ENCODE results near the gene RAP1A.
A peak's percentile ranks its signal among the peaks of the same experiment; 100 is the strongest.

The RAP1A gene

DNA sequence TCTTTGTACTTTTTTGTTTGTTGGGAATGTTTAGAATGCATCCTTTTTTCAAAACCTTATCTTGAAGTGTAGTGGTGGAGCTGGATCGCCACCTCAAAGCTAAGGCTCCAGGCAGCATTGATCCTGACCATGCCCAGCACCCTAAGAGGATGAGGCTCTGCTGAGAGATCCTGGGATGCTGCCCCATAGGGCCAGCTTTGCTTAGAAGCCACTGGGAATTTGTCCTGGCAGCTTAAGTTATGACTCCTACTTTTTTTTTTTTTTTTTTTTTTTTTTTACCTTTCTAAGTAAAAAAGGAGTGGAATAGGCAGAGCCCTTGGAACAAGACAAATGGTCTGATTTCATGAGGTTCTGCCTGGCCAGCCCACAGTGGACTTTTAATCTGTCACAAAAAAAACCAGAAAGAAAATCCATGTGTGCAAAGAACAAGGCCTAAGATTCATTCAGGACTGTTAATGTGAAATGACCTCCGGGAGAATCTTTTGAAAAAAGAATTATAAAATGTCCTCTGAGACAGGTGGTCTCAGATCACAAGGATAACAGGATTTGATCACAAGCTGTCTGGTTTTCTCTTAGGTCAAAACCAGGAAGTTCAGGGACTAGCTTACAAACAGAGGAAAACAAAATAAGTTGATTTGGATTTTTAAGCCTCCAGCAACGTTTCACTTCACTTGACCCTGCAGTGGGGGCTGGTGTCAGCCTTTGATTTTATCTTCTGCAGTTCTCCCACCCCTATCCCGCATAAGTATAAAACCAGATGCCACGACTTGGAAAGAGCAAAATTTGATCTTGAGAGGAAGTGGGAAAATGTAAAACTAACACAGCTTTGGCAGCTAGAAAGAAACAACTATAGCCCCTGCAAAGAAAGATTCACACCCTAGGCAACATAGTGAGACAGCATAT is 25.9 kb upstream of the RAP1A start:
- Histone ChIP-seq H2AFZ (ENCODE audit: low read depth) (peak overlapping the region; percentile 64; the same call in 1 of the 2 replicates), H3K27me3 (ENCODE audit: insufficient read depth, low read depth) (no peaks in the 10 kb centered on the region), H4K20me1 (ENCODE audit: insufficient read depth) (no peaks in the 10 kb centered on the region), H3K27ac (peak overlapping the region; percentile 77), H3K9ac (peak overlapping the region; percentile 23; the same call in 1 of the 2 replicates), H3K79me2 (ENCODE audit: insufficient read depth, low read depth) (no peaks in the 10 kb centered on the region), H3K36me3 (ENCODE audit: insufficient read depth) (no peaks in the 10 kb centered on the region), H3K4me2 (peak overlapping the region; percentile 85), H3K4me1 (ENCODE audit: low read depth, poor library complexity, severe bottlenecking) (peaks cover 75% of the 10 kb centered on the region), H3K4me3 (IDR thresholded peaks at IDR 0.05; ENCODE audit: insufficient read depth, low read depth, low read length) (no peak overlapping the region)
- no peak for TF ChIP-seq CTCF (conservative IDR thresholded peaks at IDR 0.05; ENCODE audit: low read depth, low read length)

- Histone ChIP-seq H3K4me3 (IDR thresholded peaks at IDR 0.05; ENCODE audit: insufficient read depth, low read depth, low read length) (no peak overlapping the region), H3K4me1 (ENCODE audit: low read depth, poor library complexity, severe bottlenecking) (peaks cover 82% of the 10 kb centered on the region), H3K27me3 (ENCODE audit: insufficient read depth, low read depth) (no peaks in the 10 kb centered on the region), H2AFZ (ENCODE audit: low read depth) (peak overlapping the region; percentile 42; the same call in 1 of the 2 replicates), H3K27ac (peak overlapping the region; percentile 77; the same call in 1 of the 2 replicates), H4K20me1 (ENCODE audit: insufficient read depth) (no peaks in the 10 kb centered on the region), H3K36me3 (ENCODE audit: insufficient read depth) (no peaks in the 10 kb centered on the region), H3K4me2 (peak overlapping the region; percentile 85; the same call in 1 of the 2 replicates), H3K79me2 (ENCODE audit: insufficient read depth, low read depth) (no peaks in the 10 kb centered on the region), H3K9ac (no peak overlapping the region; the same call in 1 of the 2 replicates)
- no peak for TF ChIP-seq CTCF (conservative IDR thresholded peaks at IDR 0.05; ENCODE audit: low read depth, low read length)
Observed at GRCh38 chr1:111594306-111594693, 25.3 kb upstream of the RAP1A start.

DNA sequence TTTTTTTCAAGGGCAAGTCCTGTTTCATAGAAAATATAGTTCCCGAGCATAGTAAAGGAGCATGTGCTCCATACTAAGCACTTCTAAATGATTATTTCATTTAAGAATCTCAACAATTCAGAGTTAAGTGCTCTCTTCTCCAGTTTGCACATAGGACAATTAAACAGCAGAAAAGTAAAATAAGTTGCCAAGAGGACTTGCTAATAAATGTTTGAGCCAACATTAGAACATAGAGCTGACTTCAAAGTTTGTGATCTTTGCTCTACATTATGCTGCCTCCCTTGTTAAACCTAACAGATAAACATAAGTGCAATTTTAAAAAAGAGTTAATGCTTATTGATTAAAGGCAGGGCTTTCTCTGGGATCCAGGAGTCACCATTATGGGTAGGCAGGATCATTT is 23.8 kb upstream of the RAP1A start:
- Histone ChIP-seq H3K4me3 (IDR thresholded peaks at IDR 0.05; ENCODE audit: insufficient read depth, low read depth, low read length) (no peak overlapping the region), H3K9ac (no peak overlapping the region), H4K20me1 (ENCODE audit: insufficient read depth) (no peaks in the 10 kb centered on the region), H3K27me3 (ENCODE audit: insufficient read depth, low read depth) (no peaks in the 10 kb centered on the region), H3K79me2 (ENCODE audit: insufficient read depth, low read depth) (no peaks in the 10 kb centered on the region), H3K4me2 (peak overlapping the region; percentile 0; the same call in 1 of the 2 replicates), H2AFZ (ENCODE audit: low read depth) (no peak overlapping the region), H3K36me3 (ENCODE audit: insufficient read depth) (no peaks in the 10 kb centered on the region), H3K4me1 (ENCODE audit: low read depth, poor library complexity, severe bottlenecking) (peaks cover 96% of the 10 kb centered on the region), H3K27ac (no peak overlapping the region; the same call in 1 of the 2 replicates)
- TF ChIP-seq CTCF (conservative IDR thresholded peaks at IDR 0.05; ENCODE audit: low read depth, low read length) = no peak

- H3K27me3 ChIP-seq (ENCODE audit: insufficient read depth, low read depth) = no peaks in the 10 kb centered on the region
- H3K79me2 ChIP-seq (ENCODE audit: insufficient read depth, low read depth) = no peaks in the 10 kb centered on the region
- H2AFZ ChIP-seq (ENCODE audit: low read depth) = peak overlapping the region; percentile 11; the same call in 1 of the 2 replicates
- peak overlapping the region; percentile 13; the same call in 1 of the 2 replicates for H3K27ac ChIP-seq
- H3K4me3 ChIP-seq (IDR thresholded peaks at IDR 0.05; ENCODE audit: insufficient read depth, low read depth, low read length) = no peak overlapping the region
- TF ChIP-seq CTCF (conservative IDR thresholded peaks at IDR 0.05; ENCODE audit: low read depth, low read length) = no peak
- H3K36me3 ChIP-seq (ENCODE audit: insufficient read depth) = no peaks in the 10 kb centered on the region
- no peak overlapping the region for H3K9ac ChIP-seq
- peaks cover 97% of the 10 kb centered on the region for H3K4me1 ChIP-seq (ENCODE audit: low read depth, poor library complexity, severe bottlenecking)
- peak overlapping the region; percentile 80; the same call in 1 of the 2 replicates for H3K4me2 ChIP-seq
- H4K20me1 ChIP-seq (ENCODE audit: insufficient read depth) = no peaks in the 10 kb centered on the region
Observed at GRCh38 chr1:111596499-111596898, 23.1 kb upstream of the RAP1A start.

Measured in KMS-11 (cell line).